NCI-H345 treated with DMSO at 0.1 percent for 48 hours (cell line): ENCODE results near the gene APCDD1.
A peak's percentile ranks its signal among the peaks of the same experiment; 100 is the strongest.

ENCODE experiments used
- DNase-seq: peaks from one replicate; lab custom pipeline; 2025; ENCODE audit not compliant: unreplicated experiment; lab: John Stamatoyannopoulos, UW

APCDD1 gene

GRCh38 chr18:10431680-10432079 is 22.8 kb upstream of the APCDD1 start:
- DNase-seq, result no peak

- no peak for DNase-seq
Measured at GRCh38 chr18:10432781-10433180, 21.7 kb upstream of the APCDD1 start.

GRCh38 chr18:10436160-10436559 is 18.3 kb upstream of the APCDD1 start:
- DNase-seq, result no peak

GRCh38 chr18:10437837-10438236 is 16.6 kb upstream of the APCDD1 start:
- no peak for DNase-seq

GRCh38 chr18:10439898-10440297 is 14.5 kb upstream of the APCDD1 start:
- DNase-seq, result no peak

- no peak for DNase-seq
Measured at GRCh38 chr18:10440884-10441283, 13.6 kb upstream of the APCDD1 start.

- DNase-seq, result no peak
Measured at GRCh38 chr18:10441472-10441871, 13.0 kb upstream of the APCDD1 start.

- DNase-seq, result no peak
Measured at GRCh38 chr18:10442551-10442971, 11.9 kb upstream of the APCDD1 start.

GRCh38 chr18:10443001-10443400 is 11.4 kb upstream of the APCDD1 start:
- no peak for DNase-seq

- DNase-seq, result no peak
Measured at GRCh38 chr18:10444314-10445006, 10.0 kb upstream of the APCDD1 start.

GRCh38 chr18:10449396-10449795 is 5.0 kb upstream of the APCDD1 start:
- no peak for DNase-seq

- no peak for DNase-seq
Measured at GRCh38 chr18:10450986-10451385, 3.4 kb upstream of the APCDD1 start.

GRCh38 chr18:10453261-10453805 is 1.1 kb upstream of the APCDD1 start:
- DNase-seq, result no peak

- DNase-seq, result peak; percentile 9
Measured at GRCh38 chr18:10454681-10455557, 484 bp downstream of the APCDD1 start.

- no peak for DNase-seq
Measured at GRCh38 chr18:10455726-10456453, 1.5 kb downstream of the APCDD1 start.

GRCh38 chr18:10456718-10457117 is 2.3 kb downstream of the APCDD1 start:
- DNase-seq, result no peak

- DNase-seq, result no peak
Measured at GRCh38 chr18:10457128-10457527, 2.7 kb downstream of the APCDD1 start.

GRCh38 chr18:10457767-10458166 is 3.3 kb downstream of the APCDD1 start:
- no peak for DNase-seq

- no peak for DNase-seq
Measured at GRCh38 chr18:10458691-10459090, 4.3 kb downstream of the APCDD1 start.

- DNase-seq, result no peak
Measured at GRCh38 chr18:10459587-10459986, 5.2 kb downstream of the APCDD1 start.

GRCh38 chr18:10460414-10461018 is 6.1 kb downstream of the APCDD1 start:
- DNase-seq, result no peak
